ENCODE results near the gene RIT2.

DNA sequence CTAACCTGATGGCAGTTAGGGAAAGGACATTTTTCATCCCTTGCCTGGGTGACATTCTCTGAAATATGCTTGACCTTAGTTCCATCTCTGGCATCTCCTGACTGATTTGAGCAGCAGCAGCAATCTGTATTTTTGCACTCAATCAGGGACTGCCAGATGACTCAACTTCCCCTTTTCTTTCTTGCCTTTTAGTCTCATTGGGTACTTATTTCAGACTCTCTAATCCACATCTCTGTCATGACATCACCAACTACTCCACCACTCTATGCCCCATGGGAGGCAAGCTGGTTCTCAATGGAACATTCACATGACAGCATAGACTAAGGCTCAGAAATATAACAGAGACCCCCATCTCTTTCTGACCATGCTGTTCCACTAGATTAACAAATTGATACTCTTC, 254.2 kb downstream of the RIT2 start:
- TF ChIP-seq, protein P1, sequence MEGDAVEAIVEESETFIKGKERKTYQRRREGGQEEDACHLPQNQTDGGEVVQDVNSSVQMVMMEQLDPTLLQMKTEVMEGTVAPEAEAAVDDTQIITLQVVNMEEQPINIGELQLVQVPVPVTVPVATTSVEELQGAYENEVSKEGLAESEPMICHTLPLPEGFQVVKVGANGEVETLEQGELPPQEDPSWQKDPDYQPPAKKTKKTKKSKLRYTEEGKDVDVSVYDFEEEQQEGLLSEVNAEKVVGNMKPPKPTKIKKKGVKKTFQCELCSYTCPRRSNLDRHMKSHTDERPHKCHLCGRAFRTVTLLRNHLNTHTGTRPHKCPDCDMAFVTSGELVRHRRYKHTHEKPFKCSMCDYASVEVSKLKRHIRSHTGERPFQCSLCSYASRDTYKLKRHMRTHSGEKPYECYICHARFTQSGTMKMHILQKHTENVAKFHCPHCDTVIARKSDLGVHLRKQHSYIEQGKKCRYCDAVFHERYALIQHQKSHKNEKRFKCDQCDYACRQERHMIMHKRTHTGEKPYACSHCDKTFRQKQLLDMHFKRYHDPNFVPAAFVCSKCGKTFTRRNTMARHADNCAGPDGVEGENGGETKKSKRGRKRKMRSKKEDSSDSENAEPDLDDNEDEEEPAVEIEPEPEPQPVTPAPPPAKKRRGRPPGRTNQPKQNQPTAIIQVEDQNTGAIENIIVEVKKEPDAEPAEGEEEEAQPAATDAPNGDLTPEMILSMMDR (IDR thresholded peaks at IDR 0.05): no peak
- no peak for TF ChIP-seq POLR2A (IDR thresholded peaks at IDR 0.05)
